Esophagus muscularis mucosa (tissue), 4 donors: Measurements from ENCODE around the gene AGBL5. TPM values are rescaled to one million over a fixed set of nuclear protein-coding genes. Genes with fewer than 3 reads are reported as not detected.
A peak's percentile ranks its signal among the peaks of the same experiment; 100 is the strongest.

ENCODE experiments used
- DNase-seq: peaks from one replicate; pipeline ENCODE4 v3.0.0-alpha.2; 2017; ENCODE audit errors: extremely low spot score
- H3K27ac ChIP-seq, 4 donors: fragments of 200-600 bp; sonication (generic); replicated peaks in 1 of 4; 1 replicate in 3 of 4; 2 replicates in 1 of 4; pipeline ENCODE4 v1.5.1; 2016 to 2019; ENCODE audit warnings: mild to moderate bottlenecking in 1 of 4
- H3K27me3 ChIP-seq, 4 donors: fragments of 200-600 bp; sonication (generic); one replicate each; pipeline versions ENCODE4 v1.5.1 to v1.6.0; 2016 to 2019
- H3K36me3 ChIP-seq, 4 donors: fragments of 200-600 bp; sonication (generic); one replicate each; pipeline ENCODE4 v1.5.1; 2016 to 2019
- H3K4me1 ChIP-seq, 4 donors: fragments of 200-600 bp; sonication (generic); one replicate each; pipeline ENCODE4 v1.5.1; 2016 to 2019
- H3K4me3 ChIP-seq, 4 donors: fragments of 200-600 bp; sonication (generic); 1 replicate in 2 of 4; 2 replicates in 2 of 4; pipeline ENCODE4 v1.5.1; 2016 to 2019; ENCODE audit warnings: mild to moderate bottlenecking in 4 of 4, moderate library complexity in 1 of 4
- H3K9me3 ChIP-seq, 4 donors: fragments of 200-600 bp; sonication (generic); 1 replicate in 3 of 4; 2 replicates in 1 of 4; pipeline ENCODE4 v1.5.1; 2016 to 2019
- EP300 ChIP-seq: sonication (generic); formaldehyde crosslinking; IDR thresholded peaks from one replicate; pipeline ENCODE4 v1.6.1; 2017; ENCODE audit warnings: antibody characterized with exemption
- POLR2A ChIP-seq: fragments of 450-650 bp; IDR thresholded peaks from one replicate; pipeline ENCODE4 v1.6.1; 2017; ENCODE audit warnings: antibody characterized with exemption, moderate library complexity, mild to moderate bottlenecking, low read depth
- POLR2AphosphoS5 ChIP-seq, 2 donors: sonication (generic); formaldehyde crosslinking; IDR thresholded peaks; one replicate each; pipeline ENCODE4 v1.6.1; 2017; ENCODE audit warnings: antibody characterized with exemption in 2 of 2
- WGBS: methylation state at CpG from one replicate; pipeline ENCODE4 v1.1.5; 2018; 5-methylcytosine and 5-hydroxymethylcytosine counted together
- intact Hi-C: fragments of 100-400 bp; cut with DNase I; formaldehyde crosslinking; loops from one replicate; pipeline ENCODE4 v1.15.1; 2023
- total RNA-seq, 4 donors: library from RNA; depleted of rRNA; stranded (reverse); fragments of >200 nt; gene quantifications; one replicate each; pipeline versions ENCODE4 v1.1.0 to v1.2.1, GENCODE V29; 2016
- TF ChIP-seq, protein P1 (sequence below), 3 experiments: fragments of 200-600 bp in 2 of 3; fragments of 450-650 bp in 1 of 3; sonication (generic) in 2 of 3; IDR thresholded peaks; one replicate each; pipeline ENCODE4 v1.5.1; 2017 to 2019; ENCODE audit warnings: antibody characterized with exemption in 3 of 3, mild to moderate bottlenecking in 2 of 3, moderate library complexity in 1 of 3

Gene AGBL5
- total RNA-seq, 4 donors from 2014 or later: 19.5 to 29.2 (median 24.1) TPM

DNA sequence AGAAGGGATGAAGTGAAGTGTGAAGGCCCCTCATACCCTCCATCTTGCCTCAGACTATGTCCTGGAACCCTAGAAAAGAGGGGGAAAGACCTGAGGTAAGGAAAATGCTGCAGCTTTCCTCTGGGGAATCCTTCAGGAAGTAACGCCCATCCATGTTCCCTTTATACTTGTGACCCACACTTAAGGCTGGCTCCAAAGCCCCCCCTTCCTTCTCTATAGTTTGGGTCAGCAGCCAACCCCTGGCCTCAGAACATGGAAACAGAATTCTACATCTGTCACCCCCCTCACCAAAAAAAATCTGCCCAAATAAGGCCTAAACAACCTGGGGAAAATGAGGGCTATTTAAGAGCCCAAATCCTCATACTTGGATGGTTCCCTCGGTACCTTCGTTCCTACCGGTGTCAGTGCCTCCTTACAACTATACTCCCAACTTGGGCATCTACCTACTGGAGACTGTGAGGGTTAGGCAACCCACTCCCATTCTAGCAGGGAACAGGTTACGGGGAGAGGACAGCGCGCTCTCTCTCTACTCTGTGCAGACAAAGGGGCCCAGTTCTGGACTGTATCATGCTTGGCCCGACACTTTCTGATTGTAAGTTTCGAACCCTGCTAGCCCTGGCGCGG lies 19.3 kb downstream of the AGBL5 start:
- WGBS: 4% methylated on average over 7 of the region's 11 CpGs
- DNase-seq: no peak
- intact Hi-C loops: loop anchor here (2.0 kb wide), 1 partner anchor 20 kb away; the partner anchor contains the start of gene AGBL5
- H3K9me3 ChIP-seq: no peaks in the 10 kb centered on the region
- H3K27ac ChIP-seq: peak overlapping the region; percentile 98 to 99 (median 98)
- peaks cover 5 to 47% (median 28%) of the 10 kb centered on the region in 4 donors for H3K36me3 ChIP-seq
- H3K4me3 ChIP-seq: peak overlapping the region; percentile 75 to 98 (median 90)
- TF ChIP-seq POLR2A (no peak), POLR2AphosphoS5 (IDR thresholded peaks at IDR 0.05) (no peak), EP300 (no peak)
- TF ChIP-seq, protein P1, sequence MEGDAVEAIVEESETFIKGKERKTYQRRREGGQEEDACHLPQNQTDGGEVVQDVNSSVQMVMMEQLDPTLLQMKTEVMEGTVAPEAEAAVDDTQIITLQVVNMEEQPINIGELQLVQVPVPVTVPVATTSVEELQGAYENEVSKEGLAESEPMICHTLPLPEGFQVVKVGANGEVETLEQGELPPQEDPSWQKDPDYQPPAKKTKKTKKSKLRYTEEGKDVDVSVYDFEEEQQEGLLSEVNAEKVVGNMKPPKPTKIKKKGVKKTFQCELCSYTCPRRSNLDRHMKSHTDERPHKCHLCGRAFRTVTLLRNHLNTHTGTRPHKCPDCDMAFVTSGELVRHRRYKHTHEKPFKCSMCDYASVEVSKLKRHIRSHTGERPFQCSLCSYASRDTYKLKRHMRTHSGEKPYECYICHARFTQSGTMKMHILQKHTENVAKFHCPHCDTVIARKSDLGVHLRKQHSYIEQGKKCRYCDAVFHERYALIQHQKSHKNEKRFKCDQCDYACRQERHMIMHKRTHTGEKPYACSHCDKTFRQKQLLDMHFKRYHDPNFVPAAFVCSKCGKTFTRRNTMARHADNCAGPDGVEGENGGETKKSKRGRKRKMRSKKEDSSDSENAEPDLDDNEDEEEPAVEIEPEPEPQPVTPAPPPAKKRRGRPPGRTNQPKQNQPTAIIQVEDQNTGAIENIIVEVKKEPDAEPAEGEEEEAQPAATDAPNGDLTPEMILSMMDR (IDR thresholded peaks at IDR 0.05): no peak
- H3K4me1 ChIP-seq: peaks cover 58 to 82% (median 74%) of the 10 kb centered on the region in 4 donors
- H3K27me3 ChIP-seq: no peaks in the 10 kb centered on the region

DNA sequence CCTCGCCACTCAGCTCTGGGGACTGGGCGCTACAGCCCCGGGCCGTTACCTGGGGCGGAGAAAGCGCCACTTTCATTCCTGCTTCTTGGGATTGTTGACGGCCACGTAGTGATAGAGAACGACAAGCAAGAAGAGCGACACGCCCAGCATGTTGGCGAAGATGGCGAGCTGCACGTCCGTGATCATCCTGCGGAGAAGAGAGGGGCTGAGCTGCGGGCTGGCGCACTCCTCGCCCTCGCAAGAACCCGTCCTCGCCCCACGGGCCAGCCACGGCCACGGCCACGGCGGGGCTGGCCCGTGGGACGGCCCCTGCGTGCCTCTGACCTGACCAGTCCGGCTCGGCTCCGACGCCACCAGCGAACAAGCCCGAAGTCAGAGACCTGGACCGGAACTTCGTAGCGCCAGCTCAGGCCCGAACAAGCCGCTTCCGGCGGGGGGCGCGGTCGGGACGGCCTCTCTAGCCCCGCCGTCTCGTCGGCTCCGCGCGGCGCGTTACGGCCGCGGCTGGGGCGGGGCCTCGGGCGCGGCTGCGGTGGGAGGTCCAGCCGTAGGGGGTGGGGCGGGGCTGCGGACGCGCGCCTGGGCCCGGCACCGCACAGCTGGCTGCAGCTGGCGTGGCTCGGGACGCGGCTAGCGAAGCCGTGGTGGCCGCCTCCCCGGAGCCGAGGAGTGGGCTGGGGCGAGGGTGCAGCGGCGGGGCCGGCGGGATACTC lies 20.0 kb downstream of the AGBL5 start, which contains the start of gene OST4:
Gene OST4 (minus strand): TSS at position 378 of the 713 bp plus-strand sequence.
- Histone ChIP-seq H3K27me3 (no peaks in the 10 kb centered on the region), H3K4me3 (peak within 1 kb of the TSS; percentile 75 to 98 (median 90)), H3K27ac (peak within 1 kb of the TSS; percentile 98 to 99 (median 98)), H3K9me3 (no peaks in the 10 kb centered on the region), H3K4me1 (peaks cover 62 to 87% (median 80%) of the 10 kb centered on the region in 4 donors), H3K36me3 (peaks cover 5 to 42% (median 27%) of the 10 kb centered on the region in 4 donors)
- intact Hi-C loops: loop anchor here (2.0 kb wide), 1 partner anchor 21 kb away; the partner anchor contains the start of gene AGBL5
- WGBS: no CpG with 5 or more reads among the region's 86 CpGs
- peak; percentile 97 for DNase-seq
- TF ChIP-seq POLR2AphosphoS5 (IDR thresholded peaks at IDR 0.05): peak; percentile 93
- TF ChIP-seq EP300: no peak
- TF ChIP-seq POLR2A: peak; percentile 40

DNA sequence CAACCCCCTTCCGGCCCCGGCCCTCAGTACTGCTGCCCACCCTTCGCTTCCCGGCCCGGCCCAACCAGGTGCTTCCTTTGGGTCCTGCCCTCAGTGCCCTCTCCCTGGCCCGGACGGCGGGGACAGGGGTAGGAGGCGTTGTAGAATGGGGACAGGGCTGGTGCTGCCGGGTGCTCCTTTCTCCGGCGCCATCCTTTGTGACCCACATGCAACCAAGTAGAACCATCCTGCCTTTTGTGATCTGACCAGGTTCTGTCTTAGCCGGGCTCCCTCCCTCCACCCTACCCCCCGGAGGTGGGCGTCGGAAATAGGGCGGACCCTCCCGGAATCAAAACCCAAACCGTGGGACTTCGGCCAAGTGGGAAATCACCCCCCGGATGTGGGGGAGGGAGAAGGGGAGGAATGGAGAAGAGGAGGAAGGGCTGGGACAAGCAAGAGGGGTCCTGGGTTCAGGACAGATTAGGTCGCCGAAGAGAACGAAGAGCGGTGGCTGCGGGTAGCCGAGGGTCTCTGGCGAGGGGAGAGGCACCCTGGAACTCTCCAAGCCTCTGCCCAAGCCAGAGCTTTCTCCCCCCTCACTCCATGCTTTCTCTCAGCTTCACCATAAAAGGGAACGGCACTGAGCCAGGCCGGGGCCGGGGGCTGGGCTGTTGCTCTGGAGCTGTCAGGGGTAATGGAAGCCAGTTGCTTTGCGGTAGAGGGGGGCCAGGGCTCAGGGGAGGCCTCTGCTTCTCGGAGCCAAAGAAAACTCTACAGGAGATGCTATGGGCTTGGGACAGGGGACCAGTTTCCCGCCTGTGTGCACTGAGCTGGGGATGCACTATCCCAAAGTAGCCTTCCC lies 20.7 kb downstream of the AGBL5 start:
- peak; percentile 97 for DNase-seq
- intact Hi-C loops: loop anchor here (2.0 kb wide), 1 partner anchor 21 kb away; the partner anchor contains the start of gene AGBL5
- Histone ChIP-seq H3K27me3 (no peaks in the 10 kb centered on the region), H3K27ac (peak overlapping the region; percentile 98 to 99 (median 98)), H3K4me1 (peaks cover 64 to 91% (median 87%) of the 10 kb centered on the region in 4 donors), H3K4me3 (peak overlapping the region; percentile 75 to 98 (median 90)), H3K9me3 (no peaks in the 10 kb centered on the region), H3K36me3 (peaks cover 5 to 34% (median 23%) of the 10 kb centered on the region in 4 donors)
- TF ChIP-seq, protein P1 (IDR thresholded peaks at IDR 0.05): no peak
- peak; percentile 83 to 84 for TF ChIP-seq POLR2AphosphoS5 (IDR thresholded peaks at IDR 0.05)
- WGBS: under 1% methylated on average over 27 of the region's 34 CpGs

DNA sequence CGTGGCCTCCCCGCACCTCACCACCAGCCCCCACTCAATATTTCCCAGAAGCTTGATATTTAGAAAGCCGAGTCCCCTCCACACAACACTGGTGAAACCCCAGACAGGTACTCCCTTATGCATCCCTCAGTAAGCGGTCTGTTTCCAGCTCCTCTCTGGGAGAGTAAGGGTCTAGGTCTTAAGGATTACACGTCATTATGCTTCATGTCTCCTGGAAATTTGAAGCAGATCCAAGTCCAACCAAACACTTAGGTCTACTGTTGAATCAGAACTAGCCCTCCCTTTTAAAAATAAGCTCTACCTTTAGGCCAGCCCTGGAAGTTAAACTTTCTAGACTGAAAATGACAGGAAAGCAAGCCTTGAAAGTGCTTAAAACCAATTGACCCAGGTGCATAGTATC lies 21.5 kb downstream of the AGBL5 start:
- intact Hi-C loops: no loop called here
- H3K36me3 ChIP-seq: peaks cover 5 to 27% (median 20%) of the 10 kb centered on the region in 4 donors
- peaks cover 71 to 92% (median 91%) of the 10 kb centered on the region in 4 donors for H3K4me1 ChIP-seq
- no peak for DNase-seq
- no peaks in the 10 kb centered on the region for H3K9me3 ChIP-seq
- 40% methylated on average over 5 of the region's 5 CpGs for WGBS
- H3K27ac ChIP-seq: peak overlapping the region; percentile 98 to 99 (median 98)
- H3K4me3 ChIP-seq: peak overlapping the region in 2 of 4 donors; percentile 75 to 98
- TF ChIP-seq, protein P1 (IDR thresholded peaks at IDR 0.05): no peak
- TF ChIP-seq EP300 (no peak), POLR2AphosphoS5 (IDR thresholded peaks at IDR 0.05) (no peak), POLR2A (no peak)
- no peaks in the 10 kb centered on the region for H3K27me3 ChIP-seq
